ENCODE results near the gene MICU2. TPM values are rescaled to one million over a fixed set of nuclear protein-coding genes. Genes with fewer than 3 reads are reported as not detected.

Gene MICU2
- total RNA-seq, 1 experiment from 2014 or later, result 21.8 TPM

- ChIA-PET CTCF (interaction anchor here (0.9 kb wide), 1 partner anchor 1146 kb away, joined by 3 read pairs; no protein-coding TSS in a partner anchor), POLR2A (no interaction called here)
- Mint-ChIP-seq H3K9me3 (ENCODE audit: unreplicated experiment) (no peaks in the 10 kb centered on the region), H3K4me3 (ENCODE audit: unreplicated experiment) (no peak overlapping the region), H3K27ac (ENCODE audit: low read depth, unreplicated experiment) (no peak overlapping the region), H3K36me3 (ENCODE audit: insufficient read depth, unreplicated experiment) (no peaks in the 10 kb centered on the region), H3K27me3 (ENCODE audit: insufficient read depth, unreplicated experiment) (no peaks in the 10 kb centered on the region), H3K4me1 (ENCODE audit: insufficient read depth, unreplicated experiment) (no peaks in the 10 kb centered on the region)
- intact Hi-C loops (cut with micrococcal nuclease), result no loop called here
- no peak for DNase-seq (ENCODE audit: unreplicated experiment)
- BruUV-seq (replicated peaks), result no TSS peak
- TF ChIP-seq CTCF (IDR thresholded peaks at IDR 0.05; ENCODE audit: unreplicated experiment), result no peak
Observed at GRCh38 chr13:21611385-21611784, 7.4 kb upstream of the MICU2 start.

- no peak for DNase-seq (ENCODE audit: unreplicated experiment)
- intact Hi-C loops (cut with micrococcal nuclease), result no loop called here
- BruUV-seq (replicated peaks), result no TSS peak
- Mint-ChIP-seq H3K27me3 (ENCODE audit: insufficient read depth, unreplicated experiment) (no peaks in the 10 kb centered on the region), H3K27ac (ENCODE audit: low read depth, unreplicated experiment) (no peak overlapping the region), H3K9me3 (ENCODE audit: unreplicated experiment) (no peaks in the 10 kb centered on the region), H3K36me3 (ENCODE audit: insufficient read depth, unreplicated experiment) (no peaks in the 10 kb centered on the region), H3K4me3 (ENCODE audit: unreplicated experiment) (no peak overlapping the region), H3K4me1 (ENCODE audit: insufficient read depth, unreplicated experiment) (no peaks in the 10 kb centered on the region)
- CTCF ChIA-PET, result interaction anchor here (0.6 to 0.9 kb wide), 3 partner anchors 330 to 1147 kb away, joined by 3 read pairs; no protein-coding TSS in a partner anchor
- no peak for TF ChIP-seq CTCF (IDR thresholded peaks at IDR 0.05; ENCODE audit: unreplicated experiment)
- POLR2A ChIA-PET, result no interaction called here
Observed at GRCh38 chr13:21610687-21611086, 6.7 kb upstream of the MICU2 start.

- no TSS peak for BruUV-seq (replicated peaks)
- CTCF ChIA-PET, result interaction anchor here (1.1 to 1.4 kb wide), 2 partner anchors 9 to 15 kb away, joined by 3 read pairs; no protein-coding TSS in a partner anchor
Observed at GRCh38 chr13:21608961-21609360, 5.0 kb upstream of the MICU2 start.

GRCh38 chr13:21606796-21607195 is 2.8 kb upstream of the MICU2 start:
- CTCF ChIA-PET, result no interaction called here
- no peaks in the 10 kb centered on the region for H3K9me3 Mint-ChIP-seq (ENCODE audit: unreplicated experiment)
- TF ChIP-seq CTCF (IDR thresholded peaks at IDR 0.05; ENCODE audit: unreplicated experiment), result no peak
- peaks cover 12% of the 10 kb centered on the region for H3K4me1 Mint-ChIP-seq (ENCODE audit: insufficient read depth, unreplicated experiment)
- no peak overlapping the region for H3K27ac Mint-ChIP-seq (ENCODE audit: low read depth, unreplicated experiment)
- no peak for DNase-seq (ENCODE audit: unreplicated experiment)
- no peaks in the 10 kb centered on the region for H3K27me3 Mint-ChIP-seq (ENCODE audit: insufficient read depth, unreplicated experiment)
- BruUV-seq (replicated peaks), result no TSS peak
- intact Hi-C loops (cut with micrococcal nuclease), result no loop called here
- POLR2A ChIA-PET, result interaction anchor here (0.7 kb wide), 1 partner anchor 209 kb away, joined by 3 read pairs; no protein-coding TSS in a partner anchor
- no peaks in the 10 kb centered on the region for H3K36me3 Mint-ChIP-seq (ENCODE audit: insufficient read depth, unreplicated experiment)
- no peak overlapping the region for H3K4me3 Mint-ChIP-seq (ENCODE audit: unreplicated experiment)

More at GRCh38 chr13:21608961-21609360, 5.0 kb upstream of the MICU2 start:
- Mint-ChIP-seq H3K4me3 (ENCODE audit: unreplicated experiment) (no peak overlapping the region), H3K36me3 (ENCODE audit: insufficient read depth, unreplicated experiment) (no peaks in the 10 kb centered on the region), H3K27ac (ENCODE audit: low read depth, unreplicated experiment) (no peak overlapping the region), H3K4me1 (ENCODE audit: insufficient read depth, unreplicated experiment) (peaks cover 12% of the 10 kb centered on the region), H3K9me3 (ENCODE audit: unreplicated experiment) (no peaks in the 10 kb centered on the region), H3K27me3 (ENCODE audit: insufficient read depth, unreplicated experiment) (no peaks in the 10 kb centered on the region)
- intact Hi-C loops (cut with micrococcal nuclease), result no loop called here
- DNase-seq (ENCODE audit: unreplicated experiment), result peak; percentile 28
- no peak for TF ChIP-seq CTCF (IDR thresholded peaks at IDR 0.05; ENCODE audit: unreplicated experiment)
- POLR2A ChIA-PET, result interaction anchor here (0.7 to 1.8 kb wide), 2 partner anchors 12 to 28 kb away, joined by 3 read pairs; no protein-coding TSS in a partner anchor
